H9 (cell line): ENCODE results near the gene FRMPD1. TPM values are rescaled to one million over a fixed set of nuclear protein-coding genes. Genes with fewer than 3 reads are reported as not detected.

Experiments
- DNase-seq: peaks from one replicate; pipeline ENCODE4 v3.0.0-alpha.2; 2017
- H2AFZ ChIP-seq: one replicate; pipeline ENCODE4 v1.6.1; 2013; ENCODE audit warnings: mild to moderate bottlenecking, low read length, control low read depth, moderate library complexity
- H2AK5ac ChIP-seq: 2 replicates; pipeline ENCODE4 v1.6.1; 2013; ENCODE audit warnings: low read length, control low read depth, mixed read lengths; ENCODE audit not compliant: insufficient read length
- H2BK120ac ChIP-seq: one replicate; pipeline ENCODE4 v1.6.1; 2013; ENCODE audit warnings: low read depth, mild to moderate bottlenecking, low read length, control low read depth, inconsistent platforms; ENCODE audit not compliant: poor library complexity, severe bottlenecking
- H2BK12ac ChIP-seq: 2 replicates; pipeline ENCODE4 v1.6.1; 2013; ENCODE audit warnings: low read length, control low read depth, mixed read lengths, low read depth; ENCODE audit not compliant: insufficient read length
- H2BK15ac ChIP-seq: 2 replicates; pipeline ENCODE4 v1.6.1; 2013; ENCODE audit warnings: low read depth, low read length, control low read depth
- H2BK20ac ChIP-seq: one replicate; pipeline ENCODE4 v1.6.1; 2013; ENCODE audit warnings: low read depth, mild to moderate bottlenecking, low read length, control low read depth, inconsistent platforms; ENCODE audit not compliant: poor library complexity, severe bottlenecking
- H2BK5ac ChIP-seq: 2 replicates; pipeline ENCODE4 v1.6.1; 2013; ENCODE audit warnings: low read length, control low read depth, mixed read lengths; ENCODE audit not compliant: insufficient read length
- H3K14ac ChIP-seq: 2 replicates; pipeline ENCODE4 v1.6.1; 2013; ENCODE audit warnings: low read length, control low read depth; ENCODE audit not compliant: insufficient read depth
- H3K18ac ChIP-seq: 2 replicates; pipeline ENCODE4 v1.6.1; 2013; ENCODE audit warnings: low read depth, mild to moderate bottlenecking, mixed read lengths, low read length, control low read depth; ENCODE audit not compliant: insufficient read length
- H3K23ac ChIP-seq: 2 replicates; pipeline ENCODE4 v1.6.1; 2013; ENCODE audit warnings: low read length, control low read depth, mixed read lengths, low read depth; ENCODE audit not compliant: insufficient read length
- H3K23me2 ChIP-seq: 2 replicates; pipeline ENCODE4 v1.6.1; 2013; ENCODE audit warnings: low read depth, mild to moderate bottlenecking, mixed read lengths, low read length, control low read depth; ENCODE audit not compliant: insufficient read length, poor library complexity, severe bottlenecking
- H3K27ac ChIP-seq: 2 replicates; pipeline ENCODE4 v1.5.1; 2013; ENCODE audit warnings: low read length, control low read depth, mixed read lengths, low read depth; ENCODE audit not compliant: insufficient read length
- H3K27me3 ChIP-seq: 2 replicates; pipeline ENCODE4 v1.6.1; 2013; ENCODE audit warnings: low read length, control low read depth, inconsistent platforms; ENCODE audit not compliant: insufficient read depth
- H3K4ac ChIP-seq: 2 replicates; pipeline ENCODE4 v1.6.1; 2013; ENCODE audit warnings: low read depth, mild to moderate bottlenecking, control low read depth, inconsistent platforms, low read length, moderate library complexity
- H3K4me1 ChIP-seq: 2 replicates; pipeline ENCODE4 v1.6.1; 2013; ENCODE audit warnings: low read length, control low read depth, inconsistent platforms; ENCODE audit not compliant: insufficient read depth
- H3K4me2 ChIP-seq: 2 replicates; pipeline ENCODE4 v1.6.1; 2013; ENCODE audit warnings: low read length, control low read depth, mixed read lengths; ENCODE audit not compliant: insufficient read length, insufficient read depth
- H3K56ac ChIP-seq: 2 replicates; pipeline ENCODE4 v1.6.1; 2013; ENCODE audit warnings: low read depth, mild to moderate bottlenecking, mixed read lengths, low read length, control low read depth; ENCODE audit not compliant: insufficient read length
- H3K79me1 ChIP-seq: 2 replicates; pipeline ENCODE4 v1.6.1; 2013; ENCODE audit warnings: low read depth, mild to moderate bottlenecking, moderate library complexity, low read length, control low read depth, inconsistent platforms; ENCODE audit not compliant: insufficient read depth, poor library complexity, severe bottlenecking
- H3K79me2 ChIP-seq: 2 replicates; pipeline ENCODE4 v1.6.1; 2013; ENCODE audit warnings: low read length, control low read depth, inconsistent platforms; ENCODE audit not compliant: insufficient read depth
- H3K9ac ChIP-seq: 2 replicates; pipeline ENCODE4 v1.6.1; 2013; ENCODE audit warnings: low read length, control low read depth, mixed read lengths; ENCODE audit not compliant: insufficient read length; ENCODE audit errors: extremely low read depth
- H3K9me3 ChIP-seq: one replicate; pipeline ENCODE4 v1.6.1; 2013; ENCODE audit warnings: low read depth, low read length, inconsistent platforms; ENCODE audit not compliant: control insufficient read depth
- H3T11ph ChIP-seq: one replicate; pipeline ENCODE4 v1.6.1; 2013; ENCODE audit warnings: mild to moderate bottlenecking, low read length, control low read depth, inconsistent platforms
- H4K20me1 ChIP-seq: one replicate; pipeline ENCODE4 v1.6.1; 2013; ENCODE audit not compliant: control insufficient read depth, insufficient read length, insufficient read depth
- H4K5ac ChIP-seq: 2 replicates; pipeline ENCODE4 v1.6.1; 2013; ENCODE audit warnings: low read depth, mild to moderate bottlenecking, mixed read lengths, low read length, control low read depth; ENCODE audit not compliant: insufficient read length
- H4K8ac ChIP-seq: replicated peaks from 2 replicates; pipeline ENCODE4 v1.6.1; 2013; ENCODE audit warnings: low read length, control low read depth, mixed read lengths, low read depth; ENCODE audit not compliant: insufficient read length
- H4K91ac ChIP-seq: 2 replicates; pipeline ENCODE4 v1.6.1; 2013; ENCODE audit warnings: low read depth, mild to moderate bottlenecking, moderate library complexity, mixed read lengths, low read length, control low read depth; ENCODE audit not compliant: insufficient read length
- H3K27ac Mint-ChIP-seq, 3 experiments: 2 replicates in 2 of 3; 3 replicates in 1 of 3; pipeline ENCODE4 v1.8.0; 2020 to 2021; ENCODE audit warnings: mixed read lengths in 3 of 3, mild to moderate bottlenecking in 1 of 3, moderate library complexity in 1 of 3
- H3K27me3 Mint-ChIP-seq: 2 replicates; pipeline ENCODE4 v1.8.0; 2021; ENCODE audit warnings: low read depth, mild to moderate bottlenecking, moderate library complexity, mixed read lengths
- H3K36me3 Mint-ChIP-seq, 3 experiments: 2 replicates in 2 of 3; 3 replicates in 1 of 3; pipeline ENCODE4 v1.8.0; 2020 to 2021; ENCODE audit warnings: low read depth in 3 of 3, mixed read lengths in 3 of 3; ENCODE audit not compliant: insufficient read depth in 1 of 3
- H3K4me1 Mint-ChIP-seq, 2 experiments: 2 replicates each; pipeline ENCODE4 v1.8.0; 2020; ENCODE audit warnings: mixed read lengths in 2 of 2
- H3K4me3 Mint-ChIP-seq, 2 experiments: 2 replicates in 1 of 2; 3 replicates in 1 of 2; pipeline ENCODE4 v1.8.0; 2020 to 2021; ENCODE audit warnings: mild to moderate bottlenecking in 2 of 2, mixed read lengths in 2 of 2, moderate library complexity in 1 of 2
- H3K9me3 Mint-ChIP-seq, 2 experiments: 2 replicates in 1 of 2; 3 replicates in 1 of 2; pipeline ENCODE4 v1.8.0; 2020; ENCODE audit warnings: mild to moderate bottlenecking in 2 of 2, mixed read lengths in 2 of 2, moderate library complexity in 1 of 2
- WGBS: extraction: QIAGEN DNeasy Blood & Tissue Kit; methylation state at CpG from one replicate; pipeline ENCODE4 v1.1.7; 2013; ENCODE audit warnings: missing lambda C conversion rate, low lambda C conversion rate, mixed read lengths; ENCODE audit not compliant: insufficient read length; ENCODE audit errors: extremely low coverage; 5-methylcytosine and 5-hydroxymethylcytosine counted together
- total RNA-seq: library from RNA; stranded (reverse); gene quantifications from 2 replicates; pipeline ENCODE4 v1.2.1, GENCODE V29; 2021
- TF ChIP-seq, protein P1 (sequence below): fragments of 200-600 bp; sonication (generic); conservative IDR thresholded peaks from 3 replicates; pipeline ENCODE4 v1.8.0; 2021; ENCODE audit warnings: antibody characterized with exemption, mild to moderate bottlenecking

FRMPD1 gene
- total RNA-seq, 1 experiment from 2014 or later, result 0.04 TPM

DNA sequence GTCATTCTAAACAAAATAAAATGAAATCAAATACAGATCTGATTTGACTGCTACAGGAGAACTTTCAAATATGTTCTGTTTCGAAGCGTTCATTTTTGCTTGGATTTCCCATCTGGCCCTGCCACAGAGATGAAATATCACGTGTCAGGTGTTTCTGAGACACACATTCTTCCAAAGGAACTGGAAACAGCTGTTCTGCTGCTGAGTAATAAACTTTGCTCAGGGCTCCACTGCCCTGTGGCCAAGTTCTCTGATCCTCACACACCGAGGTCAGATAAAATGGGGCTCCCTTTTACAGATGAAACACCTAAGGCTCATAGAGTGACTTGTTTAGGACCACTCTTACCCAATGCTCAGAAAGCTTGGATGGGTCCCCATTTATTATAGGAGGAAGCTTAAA is 42.5 kb downstream of the FRMPD1 start:
- Histone ChIP-seq H2BK120ac (no peak overlapping the region), H4K8ac (no peak overlapping the region), H3K23ac (no peak overlapping the region), H2BK20ac (no peak overlapping the region), H3K9ac (no peak overlapping the region), H3K27me3 (no peaks in the 10 kb centered on the region), H3K4ac (no peak overlapping the region), H2AFZ (no peak overlapping the region), H4K5ac (no peak overlapping the region), H3K23me2 (no peaks in the 10 kb centered on the region), H3K79me2 (no peaks in the 10 kb centered on the region), H3T11ph (no peak overlapping the region), H3K79me1 (no peaks in the 10 kb centered on the region), H3K4me1 (no peaks in the 10 kb centered on the region), H2AK5ac (no peak overlapping the region), H3K18ac (no peak overlapping the region), H2BK5ac (no peak overlapping the region), H3K56ac (no peak overlapping the region), H2BK15ac (no peak overlapping the region), H3K4me2 (no peak overlapping the region), H3K14ac (no peak overlapping the region), H4K91ac (no peak overlapping the region), H2BK12ac (no peak overlapping the region), H4K20me1 (no peaks in the 10 kb centered on the region), H3K27ac (no peak overlapping the region), H3K9me3 (no peaks in the 10 kb centered on the region)
- H3K36me3 Mint-ChIP-seq, result no peaks in the 10 kb centered on the region
- no peaks in the 10 kb centered on the region for H3K27me3 Mint-ChIP-seq
- H3K27ac Mint-ChIP-seq, result no peak overlapping the region
- whole genome bisulfite sequencing, result no CpG with 5 or more reads among the region's 4 CpGs
- H3K4me1 Mint-ChIP-seq, result peaks cover 3 to 5% of the 10 kb centered on the region in 2 experiments; a peak in 3 of 4 replicates
- TF ChIP-seq, protein P1, sequence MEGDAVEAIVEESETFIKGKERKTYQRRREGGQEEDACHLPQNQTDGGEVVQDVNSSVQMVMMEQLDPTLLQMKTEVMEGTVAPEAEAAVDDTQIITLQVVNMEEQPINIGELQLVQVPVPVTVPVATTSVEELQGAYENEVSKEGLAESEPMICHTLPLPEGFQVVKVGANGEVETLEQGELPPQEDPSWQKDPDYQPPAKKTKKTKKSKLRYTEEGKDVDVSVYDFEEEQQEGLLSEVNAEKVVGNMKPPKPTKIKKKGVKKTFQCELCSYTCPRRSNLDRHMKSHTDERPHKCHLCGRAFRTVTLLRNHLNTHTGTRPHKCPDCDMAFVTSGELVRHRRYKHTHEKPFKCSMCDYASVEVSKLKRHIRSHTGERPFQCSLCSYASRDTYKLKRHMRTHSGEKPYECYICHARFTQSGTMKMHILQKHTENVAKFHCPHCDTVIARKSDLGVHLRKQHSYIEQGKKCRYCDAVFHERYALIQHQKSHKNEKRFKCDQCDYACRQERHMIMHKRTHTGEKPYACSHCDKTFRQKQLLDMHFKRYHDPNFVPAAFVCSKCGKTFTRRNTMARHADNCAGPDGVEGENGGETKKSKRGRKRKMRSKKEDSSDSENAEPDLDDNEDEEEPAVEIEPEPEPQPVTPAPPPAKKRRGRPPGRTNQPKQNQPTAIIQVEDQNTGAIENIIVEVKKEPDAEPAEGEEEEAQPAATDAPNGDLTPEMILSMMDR, result no peak
- no peaks in the 10 kb centered on the region for H3K9me3 Mint-ChIP-seq
- no peak overlapping the region for H3K4me3 Mint-ChIP-seq
- DNase-seq, result no peak
